GM23248 (cell line): ENCODE data around the gene SBF2. TPM values are rescaled to one million over a fixed set of nuclear protein-coding genes. Genes with fewer than 3 reads are reported as not detected.

Experiments used
- DNase-seq: peaks from one replicate; pipeline ENCODE4 v3.0.0-alpha.2; 2015
- H2AFZ ChIP-seq: fragments of 200-600 bp; sonication (generic); 2 replicates; pipeline ENCODE4 v1.6.1; 2016; ENCODE audit warnings: antibody characterized with exemption
- H3F3A ChIP-seq: fragments of 200-600 bp; sonication (generic); 2 replicates; pipeline ENCODE4 v1.6.1; 2016; ENCODE audit warnings: mild to moderate bottlenecking, antibody characterized with exemption, mixed run types; ENCODE audit not compliant: insufficient read depth
- H3K27ac ChIP-seq: fragments of 200-600 bp; sonication (generic); 2 replicates; pipeline ENCODE4 v1.5.1; 2016; ENCODE audit warnings: mild to moderate bottlenecking
- H3K27me3 ChIP-seq: fragments of 200-600 bp; sonication (generic); replicated peaks from 2 replicates; pipeline ENCODE4 v1.6.1; 2016; ENCODE audit warnings: mild to moderate bottlenecking; ENCODE audit not compliant: insufficient read depth
- H3K36me3 ChIP-seq: fragments of 200-600 bp; sonication (generic); 2 replicates; pipeline ENCODE4 v1.6.1; 2016; ENCODE audit warnings: low read depth, mild to moderate bottlenecking
- H3K4me1 ChIP-seq: fragments of 200-600 bp; sonication (generic); 2 replicates; pipeline ENCODE4 v1.6.1; 2016; ENCODE audit warnings: mild to moderate bottlenecking; ENCODE audit not compliant: insufficient read depth
- H3K4me2 ChIP-seq: fragments of 200-600 bp; sonication (generic); one replicate; pipeline ENCODE4 v1.6.1; 2016; ENCODE audit warnings: mild to moderate bottlenecking; ENCODE audit not compliant: unreplicated experiment
- H3K4me3 ChIP-seq: fragments of 200-600 bp; sonication (generic); 2 replicates; pipeline ENCODE4 v1.5.1; 2016; ENCODE audit warnings: mild to moderate bottlenecking
- H3K79me2 ChIP-seq: fragments of 200-600 bp; sonication (generic); 2 replicates; pipeline ENCODE4 v1.6.1; 2016; ENCODE audit warnings: mild to moderate bottlenecking; ENCODE audit not compliant: insufficient read depth
- H3K9ac ChIP-seq: fragments of 200-600 bp; sonication (generic); 2 replicates; pipeline ENCODE4 v1.6.1; 2016; ENCODE audit warnings: mild to moderate bottlenecking
- H3K9me2 ChIP-seq: fragments of 200-600 bp; sonication (generic); 2 replicates; pipeline ENCODE4 v1.6.1; 2016; ENCODE audit warnings: mixed run types, mild to moderate bottlenecking, moderate library complexity; ENCODE audit not compliant: insufficient read depth
- H3K9me3 ChIP-seq: fragments of 200-600 bp; sonication (generic); one replicate; pipeline ENCODE4 v1.6.1; 2017; ENCODE audit warnings: low read depth
- H4K20me1 ChIP-seq: fragments of 200-600 bp; sonication (generic); 2 replicates; pipeline ENCODE4 v1.6.0; 2016; ENCODE audit not compliant: insufficient read depth
- EZH2 ChIP-seq: fragments of 200-600 bp; sonication (generic); IDR thresholded peaks from 2 replicates; pipeline ENCODE4 v1.6.1; 2018; ENCODE audit warnings: antibody characterized with exemption, mild to moderate bottlenecking; ENCODE audit not compliant: insufficient read depth, poor library complexity, severe bottlenecking
- EZH2phosphoT487 ChIP-seq: fragments of 200-600 bp; sonication (generic); IDR thresholded peaks from 2 replicates; pipeline ENCODE4 v1.6.1; 2018; ENCODE audit warnings: antibody characterized with exemption, moderate library complexity, mild to moderate bottlenecking, low read depth; ENCODE audit not compliant: insufficient read depth
- WGBS, 2 experiments: methylation state at CpG; one replicate each; pipeline ENCODE4 v1.1.6; 2015 to 2017; ENCODE audit warnings: low lambda C conversion rate in 2 of 2, low coverage in 1 of 2; ENCODE audit errors: missing lambda C conversion rate in 2 of 2; 5-methylcytosine and 5-hydroxymethylcytosine counted together
- in situ Hi-C: fragments of 300-500 bp; cut with MboI; formaldehyde crosslinking; loops from 2 replicates; pipeline ENCODE4 v1.15.0; 2020
- polyA plus RNA-seq: library from polyadenylated mRNA; unstranded; fragments of >200 nt; fragmentation: Nextera tagmentation; extraction: Ambion mirVana; gene quantifications from 2 replicates; pipeline ENCODE4 v1.2.1, GENCODE V29; 2016
- total RNA-seq: library from RNA; depleted of rRNA; stranded (reverse); fragments of >200 nt; shearing (Covaris generic); gene quantifications from 2 replicates; pipeline ENCODE4 v1.2.3, GENCODE V29; 2014

Gene SBF2
- total and polyA plus RNA-seq, 2 experiments from 2014 or later = 21.9 to 32.7 TPM

GRCh38 chr11:9875862-9876261 is 418.2 kb downstream of the SBF2 start:
- Histone ChIP-seq H4K20me1 (no peaks in the 10 kb centered on the region), H3K4me3 (no peak overlapping the region), H3K79me2 (no peaks in the 10 kb centered on the region), H3K36me3 (peaks cover 4% of the 10 kb centered on the region; the same call in 1 of the 2 replicates), H2AFZ (no peak overlapping the region), H3K9me3 (no peaks in the 10 kb centered on the region), H3K4me1 (no peaks in the 10 kb centered on the region; the same call in 1 of the 2 replicates), H3K27ac (no peak overlapping the region), H3F3A (peaks cover 5% of the 10 kb centered on the region; the same call in 1 of the 2 replicates), H3K9me2 (no peaks in the 10 kb centered on the region), H3K4me2 (no peak overlapping the region), H3K27me3 (no peaks in the 10 kb centered on the region), H3K9ac (no peak overlapping the region)
- no peak for TF ChIP-seq EZH2
- no peak for TF ChIP-seq EZH2phosphoT487
- no peak for DNase-seq
- WGBS, 2 experiments = 87% methylated on average over 6 of the region's 6 CpGs
- in situ Hi-C loops = no loop called here

GRCh38 chr11:9875399-9875798 is 418.6 kb downstream of the SBF2 start:
- H3K27me3 ChIP-seq = no peaks in the 10 kb centered on the region
- H3K36me3 ChIP-seq = peaks cover 4% of the 10 kb centered on the region; the same call in 1 of the 2 replicates
- no peaks in the 10 kb centered on the region for H3K9me2 ChIP-seq
- no peaks in the 10 kb centered on the region for H4K20me1 ChIP-seq
- no peaks in the 10 kb centered on the region for H3K9me3 ChIP-seq
- DNase-seq = no peak
- in situ Hi-C loops = no loop called here
- no peaks in the 10 kb centered on the region; the same call in 1 of the 2 replicates for H3K4me1 ChIP-seq
- TF ChIP-seq EZH2 (no peak), EZH2phosphoT487 (no peak)
- H3K27ac ChIP-seq = no peak overlapping the region
- no peak overlapping the region for H3K4me2 ChIP-seq
- no peak overlapping the region for H3K4me3 ChIP-seq
- H3F3A ChIP-seq = peaks cover 5% of the 10 kb centered on the region; the same call in 1 of the 2 replicates
- 40 to 63% methylated on average over 1 of the region's 1 CpG for WGBS, 2 experiments
- no peak overlapping the region for H2AFZ ChIP-seq
- no peaks in the 10 kb centered on the region for H3K79me2 ChIP-seq
- no peak overlapping the region for H3K9ac ChIP-seq

- in situ Hi-C loops = no loop called here
- Histone ChIP-seq H3F3A (peaks cover 5% of the 10 kb centered on the region; the same call in 1 of the 2 replicates), H3K27ac (no peak overlapping the region), H3K4me1 (no peaks in the 10 kb centered on the region; the same call in 1 of the 2 replicates), H2AFZ (no peak overlapping the region), H3K9me3 (no peaks in the 10 kb centered on the region), H3K27me3 (no peaks in the 10 kb centered on the region), H3K9me2 (no peaks in the 10 kb centered on the region), H4K20me1 (no peaks in the 10 kb centered on the region), H3K79me2 (no peaks in the 10 kb centered on the region), H3K9ac (no peak overlapping the region), H3K4me2 (no peak overlapping the region), H3K36me3 (peaks cover 4% of the 10 kb centered on the region; the same call in 1 of the 2 replicates), H3K4me3 (no peak overlapping the region)
- no peak for DNase-seq
- TF ChIP-seq EZH2 (no peak), EZH2phosphoT487 (no peak)
These were observed 419.6 kb downstream of the SBF2 start for GRCh38 chr11:9874466-9874865.

GRCh38 chr11:9868641-9869040 is 425.4 kb downstream of the SBF2 start:
- Histone ChIP-seq H3K27ac (no peak overlapping the region), H3K9me3 (no peaks in the 10 kb centered on the region), H2AFZ (no peak overlapping the region), H3K36me3 (peaks cover 4% of the 10 kb centered on the region; the same call in 1 of the 2 replicates), H3K9me2 (no peaks in the 10 kb centered on the region), H3K79me2 (peaks cover 14% of the 10 kb centered on the region; the same call in 1 of the 2 replicates), H3K9ac (no peak overlapping the region), H3K27me3 (no peaks in the 10 kb centered on the region), H3K4me1 (no peaks in the 10 kb centered on the region), H4K20me1 (no peaks in the 10 kb centered on the region), H3K4me2 (no peak overlapping the region), H3F3A (no peaks in the 10 kb centered on the region), H3K4me3 (no peak overlapping the region)
- DNase-seq = no peak
- 63 to 72% methylated on average over 3 of the region's 3 CpGs for WGBS, 2 experiments
- in situ Hi-C loops = no loop called here
- TF ChIP-seq EZH2phosphoT487 (no peak), EZH2 (no peak)
